Measurements from ENCODE around the gene KDM6A. TPM values are rescaled to one million over a fixed set of nuclear protein-coding genes. Genes with fewer than 3 reads are reported as not detected.

KDM6A gene
- total and polyA plus RNA-seq, 2 of the 13 experiments (the other 11 are each of a cell fraction or from before 2014, with no cell fraction given): 16.7 to 18.2 TPM

DNA sequence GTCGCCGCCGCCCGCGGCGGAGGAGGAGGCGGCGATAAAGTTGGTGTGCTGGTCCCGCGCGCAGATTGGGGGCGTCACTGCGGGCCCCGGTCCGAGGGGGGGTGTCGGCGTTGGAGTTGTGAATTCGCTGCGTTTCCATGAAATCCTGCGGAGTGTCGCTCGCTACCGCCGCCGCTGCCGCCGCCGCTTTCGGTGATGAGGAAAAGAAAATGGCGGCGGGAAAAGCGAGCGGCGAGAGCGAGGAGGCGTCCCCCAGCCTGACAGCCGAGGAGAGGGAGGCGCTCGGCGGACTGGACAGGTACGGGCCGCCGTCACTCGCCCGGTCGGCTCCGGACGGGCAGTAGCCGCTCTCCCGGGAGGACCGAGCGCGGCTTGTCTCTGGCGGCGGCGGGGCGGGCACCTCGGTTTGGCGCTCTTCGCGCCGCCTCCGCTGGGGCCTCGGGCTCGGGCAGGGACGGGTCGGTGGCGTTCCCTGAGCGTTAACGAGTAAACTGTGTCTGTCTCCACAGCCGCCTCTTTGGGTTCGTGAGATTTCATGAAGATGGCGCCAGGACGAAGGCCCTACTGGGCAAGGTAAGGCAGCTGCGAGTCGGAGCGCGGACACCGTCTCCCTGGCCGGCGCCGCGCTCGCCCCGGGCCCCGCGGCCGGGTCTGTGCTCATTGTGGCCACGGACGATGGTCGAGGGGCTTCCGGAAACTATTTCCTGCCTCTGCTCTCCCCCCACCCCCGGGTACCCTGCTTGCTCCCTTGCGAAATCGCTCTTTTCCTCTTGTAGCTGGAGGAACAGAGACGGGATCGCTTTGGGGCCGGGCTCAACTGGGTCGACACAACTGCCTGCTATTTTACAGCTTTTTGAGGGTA is 658 bp downstream of the KDM6A start:
- H3K36me3 ChIP-seq (replicated peaks in 1 of 2; ENCODE audit: control insufficient read depth in 1 of 2, insufficient read depth in 2 of 2, low read length in 2 of 2): no peaks in the 10 kb centered on the region
- WGBS (ENCODE audit: low lambda C conversion rate): 0% methylated on average over 6 of the region's 99 CpGs
- ChIA-PET CTCF (ENCODE audit: low intra/inter-chr PET ratio, low total read pairs) (no interaction called here), POLR2A (interaction anchor here (0.9 to 1.1 kb wide), 7 partner anchors 8 to 331 kb away, joined by 3 to 13 read pairs (median 4); partner anchors contain the start of gene FUNDC1)
- H3K4me3 ChIP-seq (replicated peaks in 1 of 3; ENCODE audit: insufficient read depth in 1 of 3, low read depth in 2 of 3, low read length in 3 of 3): peak overlapping the region; percentile 81 to 85 (median 85)
- ATAC-seq (peak; percentile 7; the same call in 2 of the 3 replicates), DNase-seq (ENCODE audit: low spot score) (no peak), FAIRE-seq (no peak)
- no TSS peak for BruUV-seq (replicated peaks)
- peaks cover 19% of the 10 kb centered on the region; the same call in 1 of the 2 replicates for H4K20me1 ChIP-seq (ENCODE audit: insufficient read depth, low read length)
- in situ Hi-C loops (cut with HindIII; ENCODE audit: extremely low pct_ligation_motif_present, low pct_unique_long_range_greater_than_20kb): no loop called here
- H3K4me2 ChIP-seq (ENCODE audit: low read depth, low read length): peak overlapping the region; percentile 74
- H3K27me3 ChIP-seq (ENCODE audit: control insufficient read depth in 1 of 2, insufficient read depth in 2 of 2, low read length in 2 of 2): no peaks in the 10 kb centered on the region; a peak in 1 of 5 replicates
- H2AFZ ChIP-seq (ENCODE audit: low read length): no peak overlapping the region
- H3K79me2 ChIP-seq (ENCODE audit: insufficient read depth, low read length): peaks cover 59% of the 10 kb centered on the region
- H3K9me3 ChIP-seq (ENCODE audit: low read length): no peaks in the 10 kb centered on the region
- H3K4me1 ChIP-seq (ENCODE audit: insufficient read depth, low read length): peaks cover 10% of the 10 kb centered on the region; the same call in 1 of the 2 replicates
- intact Hi-C loops (cut with micrococcal nuclease; ENCODE audit: unreplicated experiment): loop anchor here (5.0 to 10.0 kb wide), 2 partner anchors 71 to 331 kb away; partner anchors contain the start of gene FUNDC1
- H3K27ac ChIP-seq (ENCODE audit: extremely low read length, insufficient read depth, low read length): peak overlapping the region; percentile 92
- peak overlapping the region; percentile 87 for H3K9ac ChIP-seq (ENCODE audit: insufficient read depth, low read depth, low read length)
- TF ChIP-seq ZSCAN22 (CRISPR knock-in tag; IDR thresholded peaks at IDR 0.05): no peak
- TF ChIP-seq, protein P1, sequence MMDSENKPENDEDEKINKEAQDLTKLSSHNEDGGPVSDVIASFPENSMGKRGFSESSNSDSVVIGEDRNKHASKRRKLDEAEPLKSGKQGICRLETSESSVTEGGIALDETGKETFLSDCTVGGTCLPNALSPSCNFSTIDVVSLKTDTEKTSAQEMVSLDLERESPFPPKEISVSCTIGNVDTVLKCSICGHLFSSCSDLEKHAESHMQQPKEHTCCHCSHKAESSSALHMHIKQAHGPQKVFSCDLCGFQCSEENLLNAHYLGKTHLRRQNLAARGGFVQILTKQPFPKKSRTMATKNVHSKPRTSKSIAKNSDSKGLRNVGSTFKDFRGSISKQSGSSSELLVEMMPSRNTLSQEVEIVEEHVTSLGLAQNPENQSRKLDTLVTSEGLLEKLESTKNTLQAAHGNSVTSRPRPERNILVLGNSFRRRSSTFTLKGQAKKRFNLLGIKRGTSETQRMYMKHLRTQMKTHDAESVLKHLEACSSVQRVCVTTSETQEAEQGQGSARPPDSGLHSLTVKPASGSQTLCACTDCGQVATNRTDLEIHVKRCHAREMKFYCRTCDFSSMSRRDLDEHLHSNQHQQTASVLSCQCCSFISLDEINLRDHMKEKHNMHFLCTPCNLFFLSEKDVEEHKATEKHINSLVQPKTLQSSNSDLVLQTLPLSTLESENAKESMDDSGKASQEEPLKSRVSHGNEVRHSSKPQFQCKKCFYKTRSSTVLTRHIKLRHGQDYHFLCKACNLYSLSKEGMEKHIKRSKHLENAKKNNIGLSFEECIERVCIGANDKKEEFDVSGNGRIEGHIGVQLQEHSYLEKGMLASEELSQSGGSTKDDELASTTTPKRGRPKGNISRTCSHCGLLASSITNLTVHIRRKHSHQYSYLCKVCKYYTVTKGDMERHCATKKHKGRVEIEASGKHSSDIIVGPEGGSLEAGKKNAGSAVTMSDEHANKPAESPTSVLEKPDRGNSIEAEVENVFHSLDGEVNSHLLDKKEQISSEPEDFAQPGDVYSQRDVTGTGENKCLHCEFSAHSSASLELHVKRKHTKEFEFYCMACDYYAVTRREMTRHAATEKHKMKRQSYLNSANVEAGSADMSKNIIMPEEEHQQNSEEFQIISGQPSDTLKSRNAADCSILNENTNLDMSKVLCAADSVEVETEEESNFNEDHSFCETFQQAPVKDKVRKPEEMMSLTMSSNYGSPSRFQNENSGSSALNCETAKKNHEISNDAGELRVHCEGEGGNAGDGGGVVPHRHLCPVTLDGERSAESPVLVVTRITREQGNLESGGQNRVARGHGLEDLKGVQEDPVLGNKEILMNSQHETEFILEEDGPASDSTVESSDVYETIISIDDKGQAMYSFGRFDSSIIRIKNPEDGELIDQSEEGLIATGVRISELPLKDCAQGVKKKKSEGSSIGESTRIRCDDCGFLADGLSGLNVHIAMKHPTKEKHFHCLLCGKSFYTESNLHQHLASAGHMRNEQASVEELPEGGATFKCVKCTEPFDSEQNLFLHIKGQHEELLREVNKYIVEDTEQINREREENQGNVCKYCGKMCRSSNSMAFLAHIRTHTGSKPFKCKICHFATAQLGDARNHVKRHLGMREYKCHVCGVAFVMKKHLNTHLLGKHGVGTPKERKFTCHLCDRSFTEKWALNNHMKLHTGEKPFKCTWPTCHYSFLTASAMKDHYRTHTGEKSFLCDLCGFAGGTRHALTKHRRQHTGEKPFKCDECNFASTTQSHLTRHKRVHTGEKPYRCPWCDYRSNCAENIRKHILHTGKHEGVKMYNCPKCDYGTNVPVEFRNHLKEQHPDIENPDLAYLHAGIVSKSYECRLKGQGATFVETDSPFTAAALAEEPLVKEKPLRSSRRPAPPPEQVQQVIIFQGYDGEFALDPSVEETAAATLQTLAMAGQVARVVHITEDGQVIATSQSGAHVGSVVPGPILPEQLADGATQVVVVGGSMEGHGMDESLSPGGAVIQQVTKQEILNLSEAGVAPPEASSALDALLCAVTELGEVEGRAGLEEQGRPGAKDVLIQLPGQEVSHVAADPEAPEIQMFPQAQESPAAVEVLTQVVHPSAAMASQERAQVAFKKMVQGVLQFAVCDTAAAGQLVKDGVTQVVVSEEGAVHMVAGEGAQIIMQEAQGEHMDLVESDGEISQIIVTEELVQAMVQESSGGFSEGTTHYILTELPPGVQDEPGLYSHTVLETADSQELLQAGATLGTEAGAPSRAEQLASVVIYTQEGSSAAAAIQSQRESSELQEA (CRISPR knock-in tag; IDR thresholded peaks at IDR 0.05; ENCODE audit: not compliant biosample characterization): no peak
- TF ChIP-seq TCF7L2 (IDR thresholded peaks at IDR 0.05; ENCODE audit: low read depth, low read length): no peak
- TF ChIP-seq SNAI1 (CRISPR knock-in tag; IDR thresholded peaks at IDR 0.05; ENCODE audit: borderline replicate concordance): no peak
- TF ChIP-seq KDM5A (IDR thresholded peaks at IDR 0.05; ENCODE audit: borderline replicate concordance, low read length): no peak
- 0 out of 2 replicates have a peak, but pooled peaks have one; percentile 23 for TF ChIP-seq CEBPB (IDR thresholded peaks at IDR 0.05; ENCODE audit: borderline replicate concordance, low read depth, low read length)
- TF ChIP-seq ZFY (CRISPR knock-in tag; IDR thresholded peaks at IDR 0.05): no peak
- TF ChIP-seq HOXA3 (CRISPR knock-in tag; IDR thresholded peaks at IDR 0.05): peak; percentile 19; the same call in 1 of the 2 replicates
- TF ChIP-seq ZNF207 (IDR thresholded peaks at IDR 0.05; ENCODE audit: borderline replicate concordance): no peak
- TF ChIP-seq, protein P2, sequence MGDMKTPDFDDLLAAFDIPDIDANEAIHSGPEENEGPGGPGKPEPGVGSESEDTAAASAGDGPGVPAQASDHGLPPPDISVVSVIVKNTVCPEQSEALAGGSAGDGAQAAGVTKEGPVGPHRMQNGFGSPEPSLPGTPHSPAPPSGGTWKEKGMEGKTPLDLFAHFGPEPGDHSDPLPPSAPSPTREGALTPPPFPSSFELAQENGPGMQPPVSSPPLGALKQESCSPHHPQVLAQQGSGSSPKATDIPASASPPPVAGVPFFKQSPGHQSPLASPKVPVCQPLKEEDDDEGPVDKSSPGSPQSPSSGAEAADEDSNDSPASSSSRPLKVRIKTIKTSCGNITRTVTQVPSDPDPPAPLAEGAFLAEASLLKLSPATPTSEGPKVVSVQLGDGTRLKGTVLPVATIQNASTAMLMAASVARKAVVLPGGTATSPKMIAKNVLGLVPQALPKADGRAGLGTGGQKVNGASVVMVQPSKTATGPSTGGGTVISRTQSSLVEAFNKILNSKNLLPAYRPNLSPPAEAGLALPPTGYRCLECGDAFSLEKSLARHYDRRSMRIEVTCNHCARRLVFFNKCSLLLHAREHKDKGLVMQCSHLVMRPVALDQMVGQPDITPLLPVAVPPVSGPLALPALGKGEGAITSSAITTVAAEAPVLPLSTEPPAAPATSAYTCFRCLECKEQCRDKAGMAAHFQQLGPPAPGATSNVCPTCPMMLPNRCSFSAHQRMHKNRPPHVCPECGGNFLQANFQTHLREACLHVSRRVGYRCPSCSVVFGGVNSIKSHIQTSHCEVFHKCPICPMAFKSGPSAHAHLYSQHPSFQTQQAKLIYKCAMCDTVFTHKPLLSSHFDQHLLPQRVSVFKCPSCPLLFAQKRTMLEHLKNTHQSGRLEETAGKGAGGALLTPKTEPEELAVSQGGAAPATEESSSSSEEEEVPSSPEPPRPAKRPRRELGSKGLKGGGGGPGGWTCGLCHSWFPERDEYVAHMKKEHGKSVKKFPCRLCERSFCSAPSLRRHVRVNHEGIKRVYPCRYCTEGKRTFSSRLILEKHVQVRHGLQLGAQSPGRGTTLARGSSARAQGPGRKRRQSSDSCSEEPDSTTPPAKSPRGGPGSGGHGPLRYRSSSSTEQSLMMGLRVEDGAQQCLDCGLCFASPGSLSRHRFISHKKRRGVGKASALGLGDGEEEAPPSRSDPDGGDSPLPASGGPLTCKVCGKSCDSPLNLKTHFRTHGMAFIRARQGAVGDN (CRISPR knock-in tag; IDR thresholded peaks at IDR 0.05): peak; percentile 28; the same call in 1 of the 2 replicates
